Right cardiac atrium (tissue), 5 donors: ENCODE data around the gene OR5J2. TPM values are rescaled to one million over a fixed set of nuclear protein-coding genes. Genes with fewer than 3 reads are reported as not detected.
"Not testable (repeated sequence)": the region's sequence is repeated elsewhere in the genome, so short reads cannot be mapped to it uniquely, and the experiment has no call there.

Experiments
- ATAC-seq, 2 donors: fragments of 200-7000 bp; cut with Tn5 transposase; one replicate each; pipeline versions ENCODE4 v1.8.0 to v1.9.1; 2020; ENCODE audit warnings: moderate library complexity in 2 of 2, mild to moderate bottlenecking in 1 of 2
- DNase-seq, 3 donors: peaks; one replicate each; pipeline ENCODE4 v3.0.0-alpha.2; 2020
- H3K27ac ChIP-seq: one replicate; pipeline ENCODE4 v1.5.1; 2013; ENCODE audit warnings: mild to moderate bottlenecking, low read length, control low read depth, moderate library complexity
- H3K27me3 ChIP-seq: one replicate; pipeline ENCODE4 v1.6.1; 2013; ENCODE audit not compliant: control insufficient read depth, insufficient read depth
- H3K4me1 ChIP-seq: one replicate; pipeline ENCODE4 v1.6.1; 2013; ENCODE audit warnings: low read length; ENCODE audit not compliant: control insufficient read depth, insufficient read depth
- H3K4me3 ChIP-seq: one replicate; pipeline ENCODE4 v1.5.1; 2013; ENCODE audit warnings: low read length, control low read depth
- H3K9me3 ChIP-seq: one replicate; pipeline ENCODE4 v1.6.1; 2013; ENCODE audit warnings: low read length; ENCODE audit not compliant: control insufficient read depth
- WGBS: extraction: QIAGEN DNeasy Blood & Tissue Kit; methylation state at CpG from one replicate; pipeline ENCODE4 v1.1.7; 2013; 5-methylcytosine and 5-hydroxymethylcytosine counted together
- intact Hi-C, 4 donors: fragments of 100-400 bp; cut with DNase I; formaldehyde crosslinking; loops; one replicate each; pipeline versions ENCODE4 v1.11.0 to v1.14.0; 2022 to 2023
- long read RNA-seq, 4 donors: library from polyadenylated mRNA; unstranded; transcript quantifications; one replicate each; pipeline ENCODE4 v2.0.0, GENCODE V29; 2020 to 2021
- polyA plus RNA-seq: library from polyadenylated mRNA; stranded (reverse); fragments of 200-250 nt; gene quantifications from one replicate; pipeline ENCODE4 v1.2.3, GENCODE V29; 2013
- total RNA-seq, 4 donors: library from RNA; stranded (reverse); fragmentation: NEBNext Ultra II Directional; extraction: Animal tissue kit (Norgen Biotek cat#: 25700); gene quantifications; one replicate each; pipeline ENCODE4 v1.2.1, GENCODE V29; 2021
- donor health status: healthy with polysubstance abuse.
- donor health status: DM: no; HTN: yes; CAD: no.
- donor health status: DM: no; HTN: no; CAD: no.
- donor health status: DM: no; HTN: yes; CAD: no; lungs with severe emphysema.
- donor health status: DM: yes; HTN: yes; CAD: no.

OR5J2 gene
- total RNA-seq (not detected), polyA plus RNA-seq (not detected)
- long read RNA-seq, donor 1, result 0 reads
- long read RNA-seq, donor 2, result 0 reads
- long read RNA-seq, donor 3, result 0 reads
- long read RNA-seq, donor 4, result 0 reads

DNA sequence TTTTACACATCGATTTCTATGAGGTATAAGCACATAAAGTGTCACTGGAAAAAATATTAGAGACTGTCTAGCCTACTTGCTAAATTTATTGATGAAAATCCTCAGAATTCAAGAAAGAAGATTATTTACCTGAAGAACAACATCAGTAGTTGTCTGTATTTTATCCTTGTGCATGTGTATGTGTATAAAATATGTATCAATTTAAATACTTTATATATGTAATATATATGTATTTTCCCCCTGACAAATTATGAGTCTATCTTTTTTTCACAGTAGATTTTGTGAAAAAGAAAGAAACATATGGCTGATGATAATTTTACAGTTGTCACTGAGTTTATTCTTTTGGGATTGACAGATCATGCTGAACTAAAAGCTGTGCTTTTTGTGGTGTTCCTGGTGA, at the start of gene OR5J2:
Gene OR5J2 (plus strand): TSS at position 301 of the 400 bp plus-strand sequence. CDS start 0 bp downstream, at position 301.
- no peak for ATAC-seq
- 62% methylated on average over 1 of the region's 1 CpG for WGBS

DNA sequence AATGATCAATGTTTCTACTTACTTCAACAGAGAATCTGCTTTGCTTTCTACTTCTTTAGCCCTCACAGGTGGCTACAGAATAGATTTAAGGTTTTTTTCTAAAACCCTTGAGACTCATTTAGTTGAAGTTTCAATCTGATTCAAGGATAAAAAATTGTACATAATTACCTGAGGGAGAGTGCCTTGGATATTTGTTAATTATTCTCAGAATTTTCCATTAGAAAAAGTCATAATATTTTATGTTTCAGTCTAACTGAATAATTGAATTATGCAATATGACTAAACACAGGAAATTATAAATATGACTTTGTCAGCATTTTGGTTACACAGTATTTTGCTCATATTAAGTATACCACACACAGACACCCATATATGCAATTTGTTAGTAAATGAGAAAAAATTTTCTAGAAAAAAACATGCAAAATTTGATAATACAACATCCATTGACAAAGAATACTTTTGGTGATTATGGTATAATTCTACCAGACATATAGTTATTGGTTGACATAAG, 36.2 kb upstream of the OR5J2 start, which contains the start of gene OR8J3:
Gene OR8J3 (minus strand): TSS at position 51 of the 511 bp plus-strand sequence. CDS start 2,483 bp downstream, outside the sequence.
- Histone ChIP-seq H3K27ac (no peak within 1 kb of the TSS), H3K4me1 (no peaks in the 10 kb centered on the region), H3K4me3 (no peak within 1 kb of the TSS), H3K27me3 (no peaks in the 10 kb centered on the region), H3K9me3 (no peaks in the 10 kb centered on the region)
- no peak for DNase-seq
- ATAC-seq, result no peak
- intact Hi-C loops, result no loop called here

More for the DNA sequence above, at the start of gene OR5J2:
- Histone ChIP-seq H3K27me3 (no peaks in the 10 kb centered on the region), H3K9me3 (no peaks in the 10 kb centered on the region), H3K4me3 (no peak within 1 kb of the TSS), H3K4me1 (no peaks in the 10 kb centered on the region), H3K27ac (no peak within 1 kb of the TSS)
- no peak for DNase-seq
- intact Hi-C loops, result no loop called here

DNA sequence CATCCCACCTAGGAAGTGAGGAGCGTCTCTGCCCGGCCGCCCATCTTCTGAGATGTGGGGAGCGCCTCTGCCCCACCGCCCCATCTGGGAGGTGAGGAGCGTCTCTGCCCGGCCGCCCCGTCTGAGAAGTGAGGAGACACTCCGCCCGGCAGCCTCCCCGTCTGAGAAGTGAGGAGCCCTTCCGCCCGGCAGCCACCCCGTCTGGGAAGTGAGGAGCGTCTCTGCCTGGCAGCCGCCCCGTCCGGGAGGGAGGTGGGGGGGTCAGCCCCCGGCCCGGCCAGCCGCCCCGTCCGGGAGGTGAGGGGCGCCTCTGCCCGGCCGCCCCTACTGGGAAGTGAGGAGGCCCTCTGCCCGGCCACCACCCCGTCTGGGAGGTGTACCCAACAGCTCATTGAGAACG, 32.7 kb upstream of the OR5J2 start:
- intact Hi-C loops, H3K9me3 ChIP-seq, H3K27me3 ChIP-seq, H3K4me1 ChIP-seq, H3K4me3 ChIP-seq, H3K27ac ChIP-seq, ATAC-seq, DNase-seq: not testable (repeated sequence)
- WGBS, result 92% methylated on average over 28 of the region's 30 CpGs

DNA sequence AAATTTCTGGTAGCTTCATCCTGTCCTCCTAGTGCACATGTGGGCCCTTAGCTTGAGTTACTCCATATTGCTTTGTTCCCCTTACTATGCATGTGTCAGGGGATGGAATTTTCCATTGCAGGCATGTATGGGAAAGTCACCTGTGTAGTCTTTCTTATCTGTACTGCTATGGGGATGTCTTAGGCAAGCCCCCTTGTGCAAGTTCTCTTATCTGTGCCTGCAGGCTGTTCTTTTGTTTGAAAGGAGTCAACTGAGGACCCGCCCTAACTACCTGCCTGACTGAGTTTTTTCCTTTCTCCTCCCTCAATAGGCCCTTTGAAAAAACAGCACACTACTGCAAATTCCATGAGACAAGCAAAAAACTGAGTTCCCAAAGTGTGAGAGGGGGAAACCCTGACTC, 25.0 kb upstream of the OR5J2 start:
- WGBS, result 67% methylated on average over 1 of the region's 1 CpG

DNA sequence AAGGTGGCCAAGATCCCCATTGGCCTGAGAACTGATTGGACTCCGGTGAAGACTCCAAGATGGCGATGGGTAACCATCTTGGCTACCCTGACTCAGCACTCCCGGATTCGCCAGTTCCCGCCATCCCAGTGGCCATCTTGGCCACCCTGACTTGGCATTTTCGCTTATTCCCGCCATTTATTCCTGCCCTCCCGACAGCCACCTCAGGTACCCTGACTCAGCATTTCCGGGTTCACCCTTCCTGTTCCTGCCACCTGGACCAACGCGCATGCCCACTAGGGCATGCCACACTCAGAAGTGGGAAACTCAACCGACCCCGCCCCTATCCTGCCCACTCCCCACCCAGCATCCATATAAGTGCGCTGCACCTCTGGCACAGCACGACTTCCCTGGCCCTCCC, 24.1 kb upstream of the OR5J2 start:
- H3K27me3 ChIP-seq, result no peaks in the 10 kb centered on the region
- intact Hi-C loops, result no loop called here
- no peak for DNase-seq
- no peak for ATAC-seq
- H3K4me1 ChIP-seq, result no peaks in the 10 kb centered on the region
- H3K9me3 ChIP-seq, result no peaks in the 10 kb centered on the region
- 91% methylated on average over 15 of the region's 15 CpGs for WGBS
- no peak overlapping the region for H3K27ac ChIP-seq
- no peak overlapping the region for H3K4me3 ChIP-seq

More for the DNA sequence above, 25.0 kb upstream of the OR5J2 start:
- intact Hi-C loops, result no loop called here
- no peak for ATAC-seq
- Histone ChIP-seq H3K27ac (no peak overlapping the region), H3K27me3 (no peaks in the 10 kb centered on the region), H3K4me1 (no peaks in the 10 kb centered on the region), H3K4me3 (no peak overlapping the region), H3K9me3 (no peaks in the 10 kb centered on the region)
- DNase-seq, result no peak

DNA sequence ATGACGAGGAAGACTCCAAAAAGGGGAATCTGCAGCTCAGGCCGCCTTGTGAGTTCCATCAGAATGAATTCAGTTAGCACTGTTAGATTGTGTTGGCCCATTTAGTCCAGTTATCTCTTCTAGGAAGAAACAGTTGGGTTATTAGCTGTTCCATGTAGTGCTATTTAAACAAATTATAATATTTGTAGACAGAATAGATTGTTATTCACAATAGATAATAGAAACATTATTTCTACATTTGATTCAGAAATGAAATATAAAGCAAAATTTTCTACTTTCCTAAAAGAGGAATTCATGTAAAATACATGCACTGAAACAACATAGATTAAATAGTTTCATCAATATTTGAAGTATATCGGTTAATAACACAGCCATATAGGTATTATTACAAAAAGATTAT, 16.2 kb upstream of the OR5J2 start, which contains the start of gene OR8K5:
Gene OR8K5 (minus strand): TSS at position 101 of the 400 bp plus-strand sequence. CDS start 0 bp downstream, at position 101.
- intact Hi-C loops, result no loop called here
- Histone ChIP-seq H3K4me3 (no peak within 1 kb of the TSS), H3K27me3 (no peaks in the 10 kb centered on the region), H3K9me3 (peaks cover 2% of the 10 kb centered on the region), H3K27ac (no peak within 1 kb of the TSS), H3K4me1 (no peaks in the 10 kb centered on the region)
- ATAC-seq (no peak), DNase-seq (no peak)
- 68% methylated on average over 3 of the region's 3 CpGs for WGBS

DNA sequence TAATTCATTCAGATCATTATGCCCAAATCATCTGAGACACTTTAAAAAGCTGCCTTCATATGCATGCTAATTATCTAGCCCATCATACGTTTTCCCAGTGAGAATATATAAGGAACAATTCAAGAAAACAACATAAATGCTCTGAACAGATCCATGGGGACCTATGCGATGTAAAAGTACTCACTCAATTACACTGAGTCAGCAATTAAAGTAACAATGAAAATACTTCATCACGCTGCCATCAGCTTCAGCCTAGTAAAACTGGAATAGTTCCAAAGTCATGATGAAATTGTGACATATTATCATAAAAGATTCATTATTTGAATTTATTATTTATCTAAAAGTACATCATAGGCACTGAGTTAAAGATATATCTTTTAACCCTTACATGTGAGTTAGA, 12.6 kb upstream of the OR5J2 start:
- H3K9me3 ChIP-seq, result no peaks in the 10 kb centered on the region
- H3K27ac ChIP-seq, result no peak overlapping the region
- no peaks in the 10 kb centered on the region for H3K4me1 ChIP-seq
- WGBS, result 33% methylated on average over 3 of the region's 3 CpGs
- DNase-seq (no peak), ATAC-seq (no peak)
- no peak overlapping the region for H3K4me3 ChIP-seq
- intact Hi-C loops, result no loop called here
- no peaks in the 10 kb centered on the region for H3K27me3 ChIP-seq

DNA sequence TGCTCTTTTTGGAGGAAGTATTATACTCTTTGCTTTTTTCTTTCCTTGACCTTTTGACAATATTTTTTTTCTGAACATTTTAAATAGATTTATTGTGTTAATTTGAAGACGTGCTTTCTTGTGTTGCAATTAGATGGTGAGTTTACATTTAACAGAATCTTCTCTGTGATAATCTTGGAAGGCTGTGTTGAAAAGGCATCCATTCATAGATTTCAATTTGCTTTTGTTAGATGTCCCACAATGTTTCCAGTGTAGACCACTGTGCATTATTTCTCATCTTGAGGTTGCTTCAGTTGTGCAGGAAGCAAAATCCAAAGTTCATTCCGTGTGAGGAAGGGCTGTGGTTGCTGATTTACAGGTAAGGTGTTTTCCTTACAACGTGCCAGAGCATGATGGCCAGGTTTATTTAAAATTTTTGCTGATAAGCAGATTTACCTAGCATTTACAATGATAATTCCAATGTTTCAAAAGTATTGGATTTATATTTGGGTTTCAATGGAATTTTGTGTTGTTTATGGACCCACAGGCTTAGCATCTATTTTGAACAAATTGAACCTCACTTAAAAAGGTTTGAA, 4.1 kb upstream of the OR5J2 start:
- WGBS, result 60% methylated on average over 3 of the region's 3 CpGs
- intact Hi-C loops, result no loop called here
- Histone ChIP-seq H3K27ac (no peak overlapping the region), H3K4me3 (no peak overlapping the region), H3K4me1 (no peaks in the 10 kb centered on the region), H3K27me3 (no peaks in the 10 kb centered on the region), H3K9me3 (no peaks in the 10 kb centered on the region)
- ATAC-seq, result no peak
- DNase-seq, result no peak

DNA sequence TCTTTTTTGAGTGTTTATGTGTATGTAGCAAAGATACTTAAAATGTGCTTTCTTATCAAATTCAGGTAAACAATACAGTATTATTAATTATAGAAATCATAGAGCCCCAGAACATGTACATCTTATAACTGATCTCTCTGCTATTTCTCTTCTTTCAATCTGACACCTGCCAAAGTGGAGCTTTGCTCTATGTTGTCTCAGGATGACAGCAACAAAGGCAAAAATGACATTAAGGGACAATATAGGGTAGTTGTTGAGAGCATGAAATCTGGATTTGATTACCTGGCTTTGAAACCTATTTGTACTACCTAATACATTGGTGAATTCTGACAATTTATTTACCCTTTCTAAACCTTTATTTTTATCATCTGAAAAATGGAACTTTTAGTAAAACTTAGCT, 7.0 kb downstream of the OR5J2 start:
- Histone ChIP-seq H3K4me1 (no peaks in the 10 kb centered on the region), H3K27me3 (no peaks in the 10 kb centered on the region), H3K9me3 (no peaks in the 10 kb centered on the region), H3K27ac (no peak overlapping the region), H3K4me3 (no peak overlapping the region)
- intact Hi-C loops, result no loop called here
- DNase-seq (no peak), ATAC-seq (no peak)

DNA sequence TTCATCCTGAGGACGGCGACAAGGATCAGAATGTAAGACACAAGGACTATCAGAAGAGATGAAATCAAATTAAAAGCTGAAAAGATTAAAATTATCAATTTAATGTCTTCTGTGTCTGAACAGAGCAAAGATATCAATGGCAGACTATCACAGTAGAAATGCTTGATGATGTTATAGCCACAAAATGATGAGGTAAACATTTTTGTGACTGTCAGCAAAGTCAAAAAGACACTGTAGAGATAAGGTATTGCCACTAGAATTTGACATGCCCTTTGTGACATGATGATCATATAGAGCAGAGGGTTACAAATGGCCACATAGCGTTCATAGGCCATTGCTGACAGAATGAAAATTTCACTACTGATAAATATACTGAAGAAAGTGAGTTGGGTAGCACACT, 12.2 kb downstream of the OR5J2 start:
- H3K27me3 ChIP-seq, result no peaks in the 10 kb centered on the region
- no peak overlapping the region for H3K27ac ChIP-seq
- ATAC-seq (no peak), DNase-seq (no peak)
- no peak overlapping the region for H3K4me3 ChIP-seq
- 85% methylated on average over 3 of the region's 3 CpGs for WGBS
- intact Hi-C loops, result no loop called here
- no peaks in the 10 kb centered on the region for H3K4me1 ChIP-seq
- H3K9me3 ChIP-seq, result no peaks in the 10 kb centered on the region

DNA sequence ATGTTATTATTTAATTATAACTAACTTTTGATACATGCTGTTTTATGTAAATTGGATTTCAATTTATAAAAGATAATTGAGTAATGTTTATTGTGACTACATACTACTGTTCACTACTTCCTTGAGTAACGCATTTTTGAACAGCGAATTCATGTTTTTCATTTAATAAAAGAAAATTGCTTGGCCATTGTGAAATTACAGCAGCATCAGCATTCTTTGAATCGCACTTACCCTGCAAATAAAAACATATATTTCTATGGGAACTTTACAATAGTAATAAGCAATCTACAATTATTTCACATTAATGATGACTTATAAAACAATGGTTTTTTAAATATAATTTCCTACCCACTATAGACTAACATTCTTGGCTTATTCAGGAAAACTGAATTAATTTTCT, 20.3 kb downstream of the OR5J2 start:
- ATAC-seq, result no peak
- no peak overlapping the region for H3K4me3 ChIP-seq
- 78% methylated on average over 3 of the region's 3 CpGs for WGBS
- no peak for DNase-seq
- no peaks in the 10 kb centered on the region for H3K4me1 ChIP-seq
- intact Hi-C loops, result no loop called here
- H3K27me3 ChIP-seq, result no peaks in the 10 kb centered on the region
- no peaks in the 10 kb centered on the region for H3K9me3 ChIP-seq
- H3K27ac ChIP-seq, result no peak overlapping the region

DNA sequence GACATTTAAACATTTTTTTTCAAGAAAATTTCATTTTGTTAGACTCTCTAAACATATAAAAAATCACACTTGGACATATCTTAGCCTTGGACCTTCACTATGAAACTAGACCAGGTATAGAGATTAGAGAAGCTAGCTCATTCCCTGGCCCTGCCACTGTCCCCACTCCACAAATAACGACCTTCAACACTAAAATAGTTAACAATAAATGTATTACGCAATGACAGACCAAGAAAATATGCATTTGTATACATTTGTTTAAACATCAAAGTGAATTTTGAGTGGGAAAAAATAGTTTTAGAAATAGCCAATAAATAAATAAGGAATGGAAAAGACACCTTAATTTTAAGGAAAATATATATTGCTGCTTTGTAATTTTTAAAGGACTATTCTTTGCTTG, 20.9 kb downstream of the OR5J2 start:
- ATAC-seq, result no peak
- 56% methylated on average over 2 of the region's 2 CpGs for WGBS
- intact Hi-C loops, result no loop called here

More for the DNA sequence above, 20.9 kb downstream of the OR5J2 start:
- no peaks in the 10 kb centered on the region for H3K27me3 ChIP-seq
- no peak overlapping the region for H3K27ac ChIP-seq
- no peaks in the 10 kb centered on the region for H3K9me3 ChIP-seq
- DNase-seq, result no peak
- no peaks in the 10 kb centered on the region for H3K4me1 ChIP-seq
- no peak overlapping the region for H3K4me3 ChIP-seq
